Placental epithelial cell (primary cell): Measurements from ENCODE around the gene GFRA4. TPM values are rescaled to one million over a fixed set of nuclear protein-coding genes. Genes with fewer than 3 reads are reported as not detected.

Experiments
- total RNA-seq: library from RNA; depleted of rRNA; stranded (reverse); fragments of >200 nt; gene quantifications from 2 replicates; pipeline ENCODE4 v1.2.3, GENCODE V29; 2012

The GFRA4 gene
- not detected in 2 replicates for total RNA-seq

GRCh38 chr20:3663031-3663701, at the start of gene GFRA4:
Gene GFRA4, minus strand, starts transcription at chr20:3663399. Its CDS starts 0 bp downstream, at chr20:3663399.

DNA sequence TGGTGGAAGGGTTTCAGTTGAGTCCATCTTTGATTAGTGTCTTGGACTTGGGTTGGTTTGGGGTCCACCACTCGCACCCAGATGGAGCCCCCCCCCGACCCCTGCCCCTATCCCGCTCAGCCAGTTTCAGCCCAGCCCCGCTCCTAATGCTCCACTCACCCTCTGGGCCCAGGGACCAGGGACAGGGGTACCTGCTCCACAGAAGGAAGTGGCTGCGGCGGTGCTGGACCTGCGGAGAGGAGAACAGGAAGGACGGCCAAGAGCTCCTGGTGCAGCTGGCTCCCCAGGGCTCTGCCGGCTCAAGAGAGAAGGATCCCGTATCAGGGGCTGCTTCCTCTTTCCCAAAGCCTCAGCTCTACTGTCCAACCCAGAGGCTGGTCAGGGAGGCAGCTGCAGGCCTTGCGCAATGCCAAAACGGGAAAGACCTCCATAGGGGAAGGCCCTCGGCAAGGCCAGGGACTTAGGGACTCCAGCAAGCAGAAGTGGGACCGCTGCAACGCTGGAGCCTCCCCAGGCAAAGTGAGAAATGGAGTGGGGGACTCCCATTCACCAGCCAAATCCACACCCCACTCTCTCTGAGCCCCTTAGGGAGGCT, 49.2 kb upstream of the GFRA4 start, which contains the start of gene SIGLEC1:
Gene SIGLEC1 (minus strand): TSS at position 322 of the 595 bp plus-strand sequence. CDS start 5,472 bp downstream, outside the sequence.

GRCh38 chr20:3681931-3682781, 19.0 kb upstream of the GFRA4 start, which contains the start of gene ADAM33:
Gene ADAM33, minus strand, starts transcription at chr20:3682010. Its CDS starts 6 bp downstream, at chr20:3682004.

Other genes starting within 250 kb of the GFRA4 start
- gene ATRN, start 192.4 kb downstream of the GFRA4 start, total RNA-seq, result 42.4 and 45.9 TPM in 2 replicates
- gene ADAM33, start 18.6 kb upstream of the GFRA4 start, total RNA-seq, result 3.1 TPM in 2 replicates
- not detected in 2 replicates for gene SIGLEC1, start 49.2 kb upstream of the GFRA4 start, total RNA-seq
- under 0.01 and 0.22 TPM in 2 replicates for gene HSPA12B, start 69.3 kb upstream of the GFRA4 start, total RNA-seq
- gene ADISSP, start 104.4 kb upstream of the GFRA4 start, total RNA-seq, result 13.3 and 26.8 TPM in 2 replicates
- gene SPEF1, start 118.0 kb upstream of the GFRA4 start, total RNA-seq, result 0.22 TPM in 1 of 2 replicates, not detected in the other
- 80.5 and 93.8 TPM in 2 replicates for gene CENPB, start 123.3 kb upstream of the GFRA4 start, total RNA-seq
- 32.4 and 42.0 TPM in 2 replicates for gene CDC25B, start 132.9 kb upstream of the GFRA4 start, total RNA-seq
- gene AP5S1, start 157.1 kb upstream of the GFRA4 start, total RNA-seq, result 25.9 and 37.3 TPM in 2 replicates
- gene MAVS, start 183.4 kb upstream of the GFRA4 start, total RNA-seq, result 29.1 and 40.3 TPM in 2 replicates
- 45.9 and 46.7 TPM in 2 replicates for gene PANK2, start 226.0 kb upstream of the GFRA4 start, total RNA-seq